Neural cell (in vitro differentiated cells): ENCODE data around the gene FAM131B.

Source experiments
- CTCF ChIP-seq: fragments of 450-650 bp; IDR thresholded peaks from 2 replicates; pipeline ENCODE4 v1.5.1; 2014; ENCODE audit warnings: antibody characterized with exemption, mild to moderate bottlenecking, moderate library complexity; ENCODE audit not compliant: poor library complexity, severe bottlenecking
- EZH2 ChIP-seq: fragments of 200-600, 300-800 bp; shearing (Covaris generic), sonication (generic); IDR thresholded peaks from 2 replicates; pipeline ENCODE4 v1.6.1; 2014; ENCODE audit warnings: antibody characterized with exemption, low read length, borderline replicate concordance, mild to moderate bottlenecking; ENCODE audit not compliant: insufficient read depth, poor library complexity, severe bottlenecking
- MXI1 ChIP-seq: fragments of 450-650 bp; conservative IDR thresholded peaks from 2 replicates; pipeline ENCODE4 v1.6.1; 2014; ENCODE audit warnings: antibody characterized with exemption, mild to moderate bottlenecking; ENCODE audit not compliant: poor library complexity, severe bottlenecking
- POLR2AphosphoS5 ChIP-seq: IDR thresholded peaks from 2 replicates; pipeline ENCODE4 v1.6.1; 2012
- RAD21 ChIP-seq: fragments of 450-650 bp; conservative IDR thresholded peaks from 2 replicates; pipeline ENCODE4 v1.6.1; 2014; ENCODE audit warnings: antibody characterized with exemption, mild to moderate bottlenecking, moderate library complexity
- SMC3 ChIP-seq: fragments of 450-650 bp; conservative IDR thresholded peaks from 2 replicates; pipeline ENCODE4 v1.6.1; 2014; ENCODE audit warnings: antibody characterized with exemption, mild to moderate bottlenecking, moderate library complexity; ENCODE audit not compliant: poor library complexity
- TAF1 ChIP-seq: IDR thresholded peaks from 2 replicates; pipeline ENCODE4 v1.6.1; 2012; ENCODE audit warnings: low read depth

DNA sequence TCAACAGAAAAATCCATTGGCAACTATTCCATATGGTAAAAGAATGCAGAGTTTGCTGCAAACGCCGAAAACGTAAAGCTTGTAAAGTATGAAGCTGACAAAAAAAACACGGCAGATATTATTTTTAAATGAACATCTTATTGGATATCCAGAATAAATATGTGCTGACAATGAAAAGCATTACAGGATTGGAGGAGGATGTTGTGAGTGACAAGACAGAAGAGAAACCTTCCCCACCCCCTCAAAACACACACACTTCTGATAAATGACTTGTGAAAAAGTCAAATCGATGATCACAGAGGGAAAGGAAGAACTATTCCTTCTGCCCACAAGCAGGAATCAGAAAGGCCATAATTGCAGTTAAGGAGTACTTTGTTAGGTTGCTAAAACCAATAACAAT, 14.6 kb downstream of the FAM131B start:
- TF ChIP-seq CTCF (no peak), POLR2AphosphoS5 (no peak), TAF1 (no peak), MXI1 (no peak), EZH2 (no peak), RAD21 (no peak), SMC3 (no peak)
